BJ (cell line): ENCODE data around the gene ZIM2. TPM values are rescaled to one million over a fixed set of nuclear protein-coding genes. Genes with fewer than 3 reads are reported as not detected.

ENCODE experiments used
- CTCF ChIA-PET: fragments of 350-600 bp; formaldehyde crosslinking; extraction: SDS; loops from one replicate; lab custom pipeline; 2021; ENCODE audit warnings: antibody characterized with exemption, inconsistent platforms; lab: Yijun Ruan, JAX
- POLR2A ChIA-PET: fragments of 300-600 bp; sonication (Branson Sonifier 250); formaldehyde crosslinking; extraction: SDS; loops from one replicate; lab custom pipeline; 2021; ENCODE audit warnings: antibody characterized with exemption; lab: Charles Lee
- DNase-seq: peaks from one replicate; pipeline ENCODE4 v3.0.0-alpha.2; 2011; ENCODE audit warnings: low read depth
- H3K27me3 ChIP-seq: 2 replicates; pipeline ENCODE4 v1.6.0; 2011; ENCODE audit warnings: low read length; ENCODE audit not compliant: control insufficient read depth, insufficient read depth
- H3K36me3 ChIP-seq: 2 replicates; pipeline ENCODE4 v1.5.1; 2011; ENCODE audit warnings: low read length; ENCODE audit not compliant: control insufficient read depth, insufficient read depth
- H3K4me3 ChIP-seq: 2 replicates; pipeline ENCODE4 v1.5.1; 2011; ENCODE audit warnings: low read depth, mild to moderate bottlenecking, control low read depth, low read length
- polyA plus RNA-seq: library from polyadenylated mRNA; depleted of rRNA; stranded (reverse); fragments of >200 nt; gene quantifications from 2 replicates; pipeline ENCODE4 v1.2.3, GENCODE V29; 2011
- TF ChIP-seq, protein P1 (sequence below): IDR thresholded peaks from 2 replicates; pipeline ENCODE4 v1.5.1; 2011; ENCODE audit warnings: low read depth, mild to moderate bottlenecking, control low read depth, inconsistent platforms, low read length, moderate library complexity; ENCODE audit not compliant: insufficient read depth

The ZIM2 gene
- polyA plus RNA-seq, 1 experiment: not detected

DNA sequence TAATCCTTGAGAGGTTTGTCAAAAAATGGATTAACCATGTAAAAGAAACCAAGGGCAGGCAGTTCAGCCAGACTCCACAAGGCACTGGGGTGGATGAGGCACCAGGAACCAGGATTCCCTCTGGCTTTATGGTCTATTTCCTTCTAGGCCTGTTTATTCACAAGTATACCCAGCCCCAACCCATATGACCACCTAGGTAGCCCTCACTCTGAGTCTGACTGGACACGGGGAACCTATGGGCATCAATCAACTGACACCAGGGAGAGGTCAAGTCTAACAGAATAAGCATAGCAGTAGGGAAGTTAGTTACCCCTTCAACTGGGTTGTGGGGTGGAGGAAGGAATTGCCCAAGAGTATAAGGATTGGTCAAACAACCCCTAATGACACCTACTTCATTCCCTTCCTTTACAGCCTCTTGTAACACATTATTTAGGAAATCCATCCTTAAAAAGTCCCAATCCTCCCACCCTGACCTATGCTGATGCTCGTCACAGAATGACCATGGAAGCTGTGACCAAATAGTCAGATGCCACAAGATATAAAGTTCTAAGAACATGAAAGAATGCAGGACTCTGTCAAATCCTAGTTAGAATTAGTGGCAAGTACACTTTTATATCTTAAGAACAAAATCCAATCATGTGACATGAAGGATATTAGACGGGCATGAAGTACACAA is 31.7 kb downstream of the ZIM2 start:
- no peaks in the 10 kb centered on the region for H3K27me3 ChIP-seq
- no peak overlapping the region for H3K4me3 ChIP-seq
- TF ChIP-seq, protein P1, sequence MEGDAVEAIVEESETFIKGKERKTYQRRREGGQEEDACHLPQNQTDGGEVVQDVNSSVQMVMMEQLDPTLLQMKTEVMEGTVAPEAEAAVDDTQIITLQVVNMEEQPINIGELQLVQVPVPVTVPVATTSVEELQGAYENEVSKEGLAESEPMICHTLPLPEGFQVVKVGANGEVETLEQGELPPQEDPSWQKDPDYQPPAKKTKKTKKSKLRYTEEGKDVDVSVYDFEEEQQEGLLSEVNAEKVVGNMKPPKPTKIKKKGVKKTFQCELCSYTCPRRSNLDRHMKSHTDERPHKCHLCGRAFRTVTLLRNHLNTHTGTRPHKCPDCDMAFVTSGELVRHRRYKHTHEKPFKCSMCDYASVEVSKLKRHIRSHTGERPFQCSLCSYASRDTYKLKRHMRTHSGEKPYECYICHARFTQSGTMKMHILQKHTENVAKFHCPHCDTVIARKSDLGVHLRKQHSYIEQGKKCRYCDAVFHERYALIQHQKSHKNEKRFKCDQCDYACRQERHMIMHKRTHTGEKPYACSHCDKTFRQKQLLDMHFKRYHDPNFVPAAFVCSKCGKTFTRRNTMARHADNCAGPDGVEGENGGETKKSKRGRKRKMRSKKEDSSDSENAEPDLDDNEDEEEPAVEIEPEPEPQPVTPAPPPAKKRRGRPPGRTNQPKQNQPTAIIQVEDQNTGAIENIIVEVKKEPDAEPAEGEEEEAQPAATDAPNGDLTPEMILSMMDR: no peak
- no peaks in the 10 kb centered on the region for H3K36me3 ChIP-seq
- no peak for DNase-seq
- ChIA-PET POLR2A (no interaction called here), CTCF (no interaction called here)

DNA sequence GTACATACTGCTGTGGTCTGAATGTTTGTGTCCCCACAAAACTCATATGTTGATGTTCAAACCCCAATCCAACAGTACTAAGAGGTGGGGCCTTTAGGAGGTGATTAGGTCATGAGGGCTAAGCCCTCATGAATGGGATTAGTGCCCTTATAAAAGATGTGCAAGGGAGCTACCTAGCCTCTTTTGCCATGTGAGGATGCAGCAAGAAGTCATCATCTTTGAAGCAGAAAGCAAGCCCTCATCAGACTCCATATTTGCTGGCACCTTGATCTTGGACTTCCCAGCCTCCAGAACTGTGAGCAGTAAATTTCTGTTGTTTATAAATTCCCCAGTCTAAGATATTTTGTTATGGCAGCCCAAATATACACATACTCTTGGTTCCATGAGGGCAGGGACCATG is 33.9 kb downstream of the ZIM2 start:
- CTCF ChIA-PET: no interaction called here
- Histone ChIP-seq H3K27me3 (no peaks in the 10 kb centered on the region), H3K36me3 (no peaks in the 10 kb centered on the region), H3K4me3 (no peak overlapping the region)
- no peak for DNase-seq
- TF ChIP-seq, protein P1: no peak
- POLR2A ChIA-PET: no interaction called here

- no peaks in the 10 kb centered on the region for H3K36me3 ChIP-seq
- no peak for DNase-seq
- ChIA-PET POLR2A (no interaction called here), CTCF (no interaction called here)
- no peak overlapping the region for H3K4me3 ChIP-seq
- H3K27me3 ChIP-seq: no peaks in the 10 kb centered on the region
- TF ChIP-seq, protein P1: no peak
These were observed 62.2 kb downstream of the ZIM2 start for GRCh38 chr19:56778351-56778750.

GRCh38 chr19:56769650-56770049 is 70.9 kb downstream of the ZIM2 start:
- TF ChIP-seq, protein P1: no peak
- no peaks in the 10 kb centered on the region for H3K36me3 ChIP-seq
- no peaks in the 10 kb centered on the region for H3K27me3 ChIP-seq
- POLR2A ChIA-PET: no interaction called here
- no peak for DNase-seq
- CTCF ChIA-PET: no interaction called here
- H3K4me3 ChIP-seq: no peak overlapping the region

- H3K4me3 ChIP-seq: no peak overlapping the region
- no peaks in the 10 kb centered on the region for H3K36me3 ChIP-seq
- no peaks in the 10 kb centered on the region for H3K27me3 ChIP-seq
- no peak for DNase-seq
- TF ChIP-seq, protein P1: no peak
- POLR2A ChIA-PET: no interaction called here
- CTCF ChIA-PET: interaction anchor here (0.8 kb wide), 1 partner anchor 689 kb away, joined by 3 read pairs; no protein-coding TSS in a partner anchor
These were observed 75.4 kb downstream of the ZIM2 start for GRCh38 chr19:56765137-56765536.
